Calu3 (cell line): ENCODE results near the gene ELF2. TPM values are rescaled to one million over a fixed set of nuclear protein-coding genes. Genes with fewer than 3 reads are reported as not detected.

ENCODE experiments used
- BruUV-seq: library from RNA; stranded (reverse); fragments of 400-500 nt; replicated peaks from 2 replicates; lab custom pipeline; 2021; lab: Mats Ljungman, UMichigan
- CTCF ChIA-PET: fragments of 300-600 bp; sonication (Branson Sonifier 250); formaldehyde crosslinking; loops from one replicate; lab custom pipeline; 2022; ENCODE audit warnings: antibody characterized with exemption; lab: Charles Lee
- DNase-seq: peaks from one replicate; pipeline ENCODE4 v3.0.0; 2022
- H3K27ac Mint-ChIP-seq: one replicate; pipeline ENCODE4 v1.8.0; 2022; ENCODE audit warnings: mixed read lengths; ENCODE audit not compliant: unreplicated experiment
- H3K27me3 Mint-ChIP-seq: one replicate; pipeline ENCODE4 v1.8.0; 2022; ENCODE audit warnings: mixed read lengths; ENCODE audit not compliant: unreplicated experiment
- H3K36me3 Mint-ChIP-seq: one replicate; pipeline ENCODE4 v1.8.0; 2022; ENCODE audit warnings: mild to moderate bottlenecking, moderate library complexity, mixed read lengths; ENCODE audit not compliant: insufficient read depth, unreplicated experiment
- H3K4me1 Mint-ChIP-seq: one replicate; pipeline ENCODE4 v1.8.0; 2022; ENCODE audit warnings: mild to moderate bottlenecking, low read depth, mixed read lengths; ENCODE audit not compliant: unreplicated experiment
- H3K4me3 Mint-ChIP-seq: one replicate; pipeline ENCODE4 v1.8.0; 2022; ENCODE audit warnings: mild to moderate bottlenecking, low read depth, moderate library complexity, mixed read lengths; ENCODE audit not compliant: unreplicated experiment
- H3K9me3 Mint-ChIP-seq: one replicate; pipeline ENCODE4 v1.8.0; 2022; ENCODE audit warnings: low read depth, mixed read lengths; ENCODE audit not compliant: unreplicated experiment
- CTCF ChIP-seq: fragments of 200-600 bp; IDR thresholded peaks from one replicate; pipeline ENCODE4 v1.8.0; 2022; ENCODE audit warnings: antibody characterized with exemption; ENCODE audit not compliant: unreplicated experiment
- intact Hi-C: fragments of 100-400 bp; cut with micrococcal nuclease; formaldehyde crosslinking; loops from one replicate; pipeline ENCODE4 v1.10.0; 2022; ENCODE audit not compliant: unreplicated experiment
- total RNA-seq: library from RNA; stranded (reverse); gene quantifications from 2 replicates; pipeline ENCODE4 v1.2.3, GENCODE V29; 2022

ELF2 gene
- total RNA-seq, 1 experiment from 2014 or later, result 27.8 TPM

GRCh38 chr4:139020384-139020783 is 156.6 kb downstream of the ELF2 start:
- intact Hi-C loops, result no loop called here
- DNase-seq, result no peak
- Mint-ChIP-seq H3K27ac (no peak overlapping the region), H3K4me3 (no peak overlapping the region), H3K27me3 (no peaks in the 10 kb centered on the region), H3K9me3 (no peaks in the 10 kb centered on the region), H3K4me1 (peaks cover 28% of the 10 kb centered on the region), H3K36me3 (peaks cover 28% of the 10 kb centered on the region)
- CTCF ChIA-PET, result interaction anchor here (2.0 kb wide), 1 partner anchor 10 kb away, joined by 5 read pairs; no protein-coding TSS in a partner anchor
- TF ChIP-seq CTCF, result no peak
- no TSS peak for BruUV-seq

GRCh38 chr4:139018971-139019758 is 157.9 kb downstream of the ELF2 start:
- BruUV-seq, result no TSS peak
- Mint-ChIP-seq H3K36me3 (peaks cover 36% of the 10 kb centered on the region), H3K9me3 (no peaks in the 10 kb centered on the region), H3K27ac (no peak overlapping the region), H3K4me1 (peaks cover 33% of the 10 kb centered on the region), H3K27me3 (no peaks in the 10 kb centered on the region), H3K4me3 (peak overlapping the region; percentile 56)
- no peak for TF ChIP-seq CTCF
- CTCF ChIA-PET, result interaction anchor here (2.0 kb wide), 1 partner anchor 11 kb away, joined by 5 read pairs; no protein-coding TSS in a partner anchor
- no peak for DNase-seq
- intact Hi-C loops, result no loop called here

GRCh38 chr4:139018501-139018900 is 158.5 kb downstream of the ELF2 start:
- TSS peak; percentile 22 for BruUV-seq
- Mint-ChIP-seq H3K27ac (no peak overlapping the region), H3K4me1 (peaks cover 39% of the 10 kb centered on the region), H3K9me3 (no peaks in the 10 kb centered on the region), H3K27me3 (no peaks in the 10 kb centered on the region), H3K4me3 (peak overlapping the region; percentile 56), H3K36me3 (peaks cover 41% of the 10 kb centered on the region)
- no peak for TF ChIP-seq CTCF
- DNase-seq, result no peak
- CTCF ChIA-PET, result interaction anchor here (0.6 kb wide), 1 partner anchor 963 kb away, joined by 7 read pairs; no protein-coding TSS in a partner anchor
- intact Hi-C loops, result no loop called here

- TF ChIP-seq CTCF, result no peak
- Mint-ChIP-seq H3K4me1 (peaks cover 40% of the 10 kb centered on the region), H3K9me3 (no peaks in the 10 kb centered on the region), H3K27ac (no peak overlapping the region), H3K4me3 (peak overlapping the region; percentile 56), H3K36me3 (peaks cover 41% of the 10 kb centered on the region), H3K27me3 (no peaks in the 10 kb centered on the region)
- BruUV-seq, result no TSS peak
- no peak for DNase-seq
- CTCF ChIA-PET, result interaction anchor here (0.6 kb wide), 1 partner anchor 962 kb away, joined by 7 read pairs; no protein-coding TSS in a partner anchor
- intact Hi-C loops, result no loop called here
Measured at GRCh38 chr4:139017861-139018260, 159.2 kb downstream of the ELF2 start.
